GM06990 (cell line): ENCODE data around the gene IGFBP5.

Experiments
- DNase-seq: peaks from one replicate; pipeline ENCODE4 v3.0.0-alpha.2; 2011; ENCODE audit not compliant: insufficient read length; ENCODE audit errors: extremely low read depth
- H3K27me3 ChIP-seq: replicated peaks from 2 replicates; pipeline ENCODE4 v1.6.0; 2011; ENCODE audit warnings: low read length; ENCODE audit not compliant: control insufficient read depth, insufficient read depth
- H3K36me3 ChIP-seq: 2 replicates; pipeline ENCODE4 v1.5.1; 2011; ENCODE audit warnings: low read length; ENCODE audit not compliant: control insufficient read depth, insufficient read depth
- H3K4me3 ChIP-seq: replicated peaks from 2 replicates; pipeline ENCODE4 v1.5.1; 2011; ENCODE audit warnings: low read depth, mild to moderate bottlenecking, control low read depth, low read length
- TF ChIP-seq, protein P1 (sequence below): IDR thresholded peaks from 2 replicates; pipeline ENCODE4 v1.5.1; 2011; ENCODE audit warnings: low read length, control low read depth, mild to moderate bottlenecking, inconsistent platforms; ENCODE audit not compliant: insufficient read depth, poor library complexity, severe bottlenecking

Gene IGFBP5

DNA sequence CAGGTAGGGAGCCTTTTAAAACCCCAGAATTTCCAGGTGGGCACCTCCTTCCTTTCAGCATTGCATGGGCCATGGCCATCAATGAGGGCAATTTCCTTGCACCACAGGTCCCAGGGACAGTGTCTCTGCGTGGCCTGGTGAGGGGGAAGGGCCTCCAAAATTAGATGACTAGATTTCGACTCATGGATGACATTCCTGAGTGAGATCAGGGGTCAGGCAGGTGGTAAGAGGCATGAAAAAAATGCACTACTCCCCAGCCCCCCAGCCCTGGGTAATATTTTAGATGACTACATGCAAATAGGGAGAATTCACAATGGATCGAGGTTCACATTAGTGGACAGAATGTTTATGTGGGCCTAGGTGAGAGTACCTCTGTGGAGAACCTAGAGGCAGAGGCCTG, 19.0 kb upstream of the IGFBP5 start:
- Histone ChIP-seq H3K27me3 (no peaks in the 10 kb centered on the region; the same call in 1 of the 2 replicates), H3K4me3 (no peak overlapping the region), H3K36me3 (no peaks in the 10 kb centered on the region)
- DNase-seq, result no peak
- TF ChIP-seq, protein P1, sequence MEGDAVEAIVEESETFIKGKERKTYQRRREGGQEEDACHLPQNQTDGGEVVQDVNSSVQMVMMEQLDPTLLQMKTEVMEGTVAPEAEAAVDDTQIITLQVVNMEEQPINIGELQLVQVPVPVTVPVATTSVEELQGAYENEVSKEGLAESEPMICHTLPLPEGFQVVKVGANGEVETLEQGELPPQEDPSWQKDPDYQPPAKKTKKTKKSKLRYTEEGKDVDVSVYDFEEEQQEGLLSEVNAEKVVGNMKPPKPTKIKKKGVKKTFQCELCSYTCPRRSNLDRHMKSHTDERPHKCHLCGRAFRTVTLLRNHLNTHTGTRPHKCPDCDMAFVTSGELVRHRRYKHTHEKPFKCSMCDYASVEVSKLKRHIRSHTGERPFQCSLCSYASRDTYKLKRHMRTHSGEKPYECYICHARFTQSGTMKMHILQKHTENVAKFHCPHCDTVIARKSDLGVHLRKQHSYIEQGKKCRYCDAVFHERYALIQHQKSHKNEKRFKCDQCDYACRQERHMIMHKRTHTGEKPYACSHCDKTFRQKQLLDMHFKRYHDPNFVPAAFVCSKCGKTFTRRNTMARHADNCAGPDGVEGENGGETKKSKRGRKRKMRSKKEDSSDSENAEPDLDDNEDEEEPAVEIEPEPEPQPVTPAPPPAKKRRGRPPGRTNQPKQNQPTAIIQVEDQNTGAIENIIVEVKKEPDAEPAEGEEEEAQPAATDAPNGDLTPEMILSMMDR, result no peak

DNA sequence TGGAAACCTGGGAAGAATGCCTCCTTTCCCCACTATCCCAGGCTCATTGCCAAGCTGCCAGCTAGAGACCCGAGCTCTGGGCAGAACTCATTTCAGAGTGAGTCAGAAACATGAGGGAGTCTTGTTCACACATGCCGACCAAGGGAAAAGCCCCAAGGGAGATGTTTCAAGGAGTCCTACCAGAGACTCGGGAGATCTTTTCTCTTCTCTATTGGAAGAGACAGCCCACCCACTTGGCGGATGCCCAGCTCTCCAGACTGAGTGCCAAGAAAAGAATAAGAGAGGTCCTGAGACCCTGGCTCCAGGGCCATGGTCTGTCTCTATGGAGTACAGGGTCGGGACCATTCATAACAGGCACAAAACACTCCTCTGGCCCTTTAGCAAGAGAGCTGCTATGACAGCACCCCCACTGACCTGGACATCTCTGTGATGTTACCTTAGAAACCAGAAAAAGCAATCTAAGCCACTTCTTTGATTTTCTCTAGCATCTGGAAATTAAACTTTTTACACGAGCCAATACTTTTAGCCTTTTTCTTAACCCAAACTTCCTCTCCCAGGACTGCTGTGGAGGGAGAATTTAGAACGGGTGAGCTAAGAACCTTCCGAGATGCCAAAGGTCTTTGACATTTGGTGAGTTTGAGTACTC, 18.5 kb upstream of the IGFBP5 start:
- no peaks in the 10 kb centered on the region for H3K36me3 ChIP-seq
- TF ChIP-seq, protein P1, result no peak
- no peak overlapping the region for H3K4me3 ChIP-seq
- no peak for DNase-seq
- H3K27me3 ChIP-seq, result no peaks in the 10 kb centered on the region; the same call in 1 of the 2 replicates

DNA sequence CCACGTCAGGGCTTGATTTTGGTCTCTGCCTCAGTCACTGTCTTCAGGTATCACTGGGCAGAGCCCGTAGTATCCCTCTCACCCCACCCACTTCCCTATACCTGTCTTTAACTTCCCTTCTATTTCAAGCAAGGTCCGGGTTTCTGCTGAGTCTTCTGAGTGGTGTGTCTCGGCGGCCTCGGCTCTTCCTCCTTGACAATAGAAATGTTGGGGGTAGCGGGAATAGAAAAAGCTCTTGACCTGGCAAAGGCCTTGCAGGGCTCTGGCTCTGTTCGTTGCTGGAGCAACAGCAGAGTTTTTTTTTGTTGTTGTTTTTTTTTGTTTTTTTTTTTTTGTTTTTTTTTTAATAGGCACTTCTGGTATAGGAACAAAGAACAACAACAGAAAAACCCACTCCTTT, 16.0 kb upstream of the IGFBP5 start:
- DNase-seq, result no peak
- Histone ChIP-seq H3K4me3 (no peak overlapping the region), H3K36me3 (no peaks in the 10 kb centered on the region), H3K27me3 (no peaks in the 10 kb centered on the region)
- TF ChIP-seq, protein P1, result no peak

DNA sequence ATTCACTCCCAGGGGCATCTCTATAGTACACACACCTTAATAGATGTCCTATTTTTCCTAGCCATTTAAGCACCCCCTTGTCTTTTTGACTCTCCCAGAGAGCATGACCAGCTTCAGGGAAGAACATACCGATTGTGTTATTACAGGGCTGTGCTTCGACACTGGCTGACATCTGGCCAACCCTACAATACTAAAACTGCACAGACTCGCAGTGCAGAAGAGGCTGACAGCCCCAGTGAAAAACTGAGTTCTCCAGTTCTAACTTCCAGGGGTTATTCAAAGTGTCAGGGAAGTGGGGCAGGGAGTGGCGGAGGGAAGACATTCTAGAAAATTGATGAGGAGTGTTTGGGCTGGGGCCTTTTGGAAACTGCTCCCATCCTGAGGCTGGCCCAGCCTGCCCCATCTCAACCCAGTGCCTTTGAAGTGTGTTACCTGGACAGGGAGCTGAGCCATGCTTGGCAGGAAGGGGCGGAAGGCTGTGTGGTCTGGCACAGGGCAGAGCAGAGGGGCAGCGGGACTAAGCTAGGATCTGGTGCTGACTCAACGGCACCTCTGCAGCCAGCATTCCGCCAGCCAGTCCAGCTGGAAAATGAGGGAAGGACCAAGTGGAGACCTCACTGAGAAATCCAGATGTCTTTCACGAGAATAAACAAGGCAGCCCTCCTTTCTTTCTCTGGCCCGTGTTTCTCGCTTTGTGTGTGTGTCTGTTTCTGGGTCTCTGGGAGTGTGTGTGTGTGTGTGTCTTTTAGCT, 15.4 kb upstream of the IGFBP5 start:
- H3K36me3 ChIP-seq, result no peaks in the 10 kb centered on the region
- DNase-seq, result no peak
- TF ChIP-seq, protein P1, result no peak
- no peak overlapping the region for H3K4me3 ChIP-seq
- no peaks in the 10 kb centered on the region for H3K27me3 ChIP-seq

DNA sequence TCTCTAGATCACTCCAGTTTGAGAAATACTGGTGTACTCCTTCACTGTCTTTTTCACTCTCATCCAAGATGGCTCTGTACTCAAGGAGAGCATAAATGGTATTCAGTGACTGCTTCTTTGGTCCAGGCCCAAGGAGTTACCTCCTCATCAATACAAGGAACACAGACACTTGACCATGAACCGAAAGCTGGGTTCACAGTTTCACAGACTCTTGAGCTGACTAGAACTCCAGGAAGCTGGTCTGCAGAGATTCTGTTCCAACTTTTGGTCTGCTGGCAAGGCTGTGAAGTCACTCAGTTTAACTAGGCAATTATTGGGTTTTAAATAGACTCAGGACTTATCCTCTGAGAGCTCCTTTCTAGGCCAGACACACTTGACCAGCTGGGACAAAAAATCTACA, 7.4 kb upstream of the IGFBP5 start:
- DNase-seq, result no peak
- Histone ChIP-seq H3K4me3 (no peak overlapping the region), H3K36me3 (no peaks in the 10 kb centered on the region), H3K27me3 (peaks cover 1% of the 10 kb centered on the region; the same call in 1 of the 2 replicates)
- TF ChIP-seq, protein P1, result no peak
